Chondrocyte (in vitro differentiated cells): Measurements from ENCODE around the gene OPN5. TPM values are rescaled to one million over a fixed set of nuclear protein-coding genes. Genes with fewer than 3 reads are reported as not detected.

Experiments
- DNase-seq: peaks from one replicate; pipeline ENCODE4 v3.0.0; 2021; ENCODE audit warnings: mixed read lengths, low spot score
- H3K27ac Mint-ChIP-seq: one replicate; pipeline ENCODE4 v1.8.0; 2021; ENCODE audit warnings: mild to moderate bottlenecking, moderate library complexity, mixed read lengths; ENCODE audit not compliant: unreplicated experiment
- H3K27me3 Mint-ChIP-seq: 2 replicates; pipeline ENCODE4 v1.8.0; 2021; ENCODE audit warnings: low read depth, mixed read lengths
- H3K36me3 Mint-ChIP-seq: 2 replicates; pipeline ENCODE4 v1.8.0; 2021; ENCODE audit warnings: low read depth, mixed read lengths
- H3K4me1 Mint-ChIP-seq: 2 replicates; pipeline ENCODE4 v1.8.0; 2021; ENCODE audit warnings: low read depth, mild to moderate bottlenecking, mixed read lengths
- H3K4me3 Mint-ChIP-seq: one replicate; pipeline ENCODE4 v1.8.0; 2021; ENCODE audit warnings: mild to moderate bottlenecking, moderate library complexity, mixed read lengths; ENCODE audit not compliant: unreplicated experiment
- H3K9me3 Mint-ChIP-seq: 2 replicates; pipeline ENCODE4 v1.8.0; 2021; ENCODE audit warnings: low read depth, mixed read lengths
- CTCF ChIP-seq: fragments of 200-600 bp; sonication (generic); IDR thresholded peaks from 2 replicates; pipeline ENCODE4 v1.5.0; 2021; ENCODE audit warnings: antibody characterized with exemption, mild to moderate bottlenecking, moderate library complexity
- total RNA-seq: library from RNA; stranded (reverse); gene quantifications from 3 replicates; pipeline ENCODE4 v1.2.1, GENCODE V29; 2021

The OPN5 gene
- total RNA-seq, 1 donor from 2014 or later = not detected

- no peak for DNase-seq
- Mint-ChIP-seq H3K9me3 (no peaks in the 10 kb centered on the region), H3K4me1 (no peaks in the 10 kb centered on the region), H3K4me3 (no peak overlapping the region), H3K36me3 (no peaks in the 10 kb centered on the region), H3K27me3 (peaks cover 21% of the 10 kb centered on the region), H3K27ac (no peak overlapping the region)
- no peak for TF ChIP-seq CTCF
These were observed 70.9 kb downstream of the OPN5 start for GRCh38 chr6:47852727-47853126.

DNA sequence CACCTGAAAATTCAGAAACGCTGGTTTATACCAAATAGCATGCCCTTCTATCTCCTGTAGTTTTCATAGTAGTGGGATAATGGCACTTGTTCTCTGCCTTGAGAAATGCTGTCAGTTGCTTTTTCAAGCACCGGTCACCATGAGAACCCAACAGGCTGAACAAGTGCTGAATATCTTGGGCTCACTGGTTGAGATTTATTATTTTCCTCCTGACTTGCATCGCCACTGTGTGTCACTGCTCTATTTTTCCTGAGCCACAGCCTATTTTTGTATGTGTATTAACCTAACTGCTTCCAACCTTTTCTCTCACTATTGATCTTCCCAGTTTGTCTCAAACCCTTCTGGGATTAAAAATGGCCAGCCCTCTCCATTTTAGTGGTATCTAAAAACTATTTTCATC is 71.9 kb downstream of the OPN5 start:
- Mint-ChIP-seq H3K27me3 (peaks cover 23% of the 10 kb centered on the region), H3K4me3 (no peak overlapping the region), H3K27ac (no peak overlapping the region), H3K36me3 (no peaks in the 10 kb centered on the region), H3K9me3 (no peaks in the 10 kb centered on the region), H3K4me1 (no peaks in the 10 kb centered on the region)
- peak; percentile 13 for TF ChIP-seq CTCF
- no peak for DNase-seq

DNA sequence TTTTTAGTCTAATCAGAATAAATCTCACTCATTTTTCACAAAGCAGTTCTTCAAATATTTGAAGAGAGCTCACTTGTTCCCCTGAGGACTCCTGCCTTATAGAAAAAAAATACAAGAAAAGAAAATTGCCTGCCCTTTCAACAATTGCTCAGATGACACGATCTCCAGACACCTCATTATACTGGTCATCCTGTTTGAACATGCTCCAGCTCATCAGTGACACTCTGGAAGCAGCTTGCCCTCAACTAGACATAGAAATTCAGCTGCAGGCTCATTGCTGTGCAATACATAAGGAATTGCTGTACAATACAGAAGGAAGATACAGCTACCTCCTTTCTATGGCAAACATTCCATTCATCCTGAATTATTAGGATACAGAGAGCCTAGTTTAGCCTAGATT is 73.1 kb downstream of the OPN5 start:
- Mint-ChIP-seq H3K36me3 (no peaks in the 10 kb centered on the region), H3K4me1 (no peaks in the 10 kb centered on the region), H3K27ac (no peak overlapping the region), H3K9me3 (no peaks in the 10 kb centered on the region), H3K27me3 (peaks cover 26% of the 10 kb centered on the region), H3K4me3 (no peak overlapping the region)
- no peak for DNase-seq
- no peak for TF ChIP-seq CTCF

- no peak overlapping the region for H3K4me3 Mint-ChIP-seq
- no peak for TF ChIP-seq CTCF
- H3K4me1 Mint-ChIP-seq = no peaks in the 10 kb centered on the region
- no peaks in the 10 kb centered on the region for H3K9me3 Mint-ChIP-seq
- DNase-seq = no peak
- no peak overlapping the region for H3K27ac Mint-ChIP-seq
- H3K27me3 Mint-ChIP-seq = peaks cover 19% of the 10 kb centered on the region
- no peaks in the 10 kb centered on the region for H3K36me3 Mint-ChIP-seq
These were observed 77.3 kb downstream of the OPN5 start for GRCh38 chr6:47859175-47859574.

DNA sequence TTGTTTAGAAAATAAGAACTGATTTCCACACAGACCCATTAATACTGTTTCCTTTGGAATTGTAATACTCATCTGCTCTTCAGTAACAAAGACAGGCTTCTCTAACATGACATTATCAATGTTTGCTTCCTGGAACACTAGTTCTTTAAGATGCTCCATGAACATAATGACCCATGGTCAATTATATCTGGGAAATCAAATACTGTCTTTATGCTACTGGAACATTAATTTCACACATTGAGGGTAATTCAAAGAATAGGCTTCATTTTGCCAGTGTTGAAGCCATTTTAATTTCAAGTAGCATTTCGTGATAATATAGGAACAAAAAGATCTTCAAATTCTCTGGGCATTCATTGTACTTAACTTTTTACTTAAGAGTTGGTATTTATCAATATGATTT is 80.9 kb downstream of the OPN5 start:
- Mint-ChIP-seq H3K4me1 (no peaks in the 10 kb centered on the region), H3K36me3 (no peaks in the 10 kb centered on the region), H3K27ac (no peak overlapping the region), H3K27me3 (peaks cover 11% of the 10 kb centered on the region), H3K4me3 (no peak overlapping the region), H3K9me3 (no peaks in the 10 kb centered on the region)
- TF ChIP-seq CTCF = no peak
- DNase-seq = no peak
